ENCODE measurements around the gene SLC9A9.

Gene SLC9A9

DNA sequence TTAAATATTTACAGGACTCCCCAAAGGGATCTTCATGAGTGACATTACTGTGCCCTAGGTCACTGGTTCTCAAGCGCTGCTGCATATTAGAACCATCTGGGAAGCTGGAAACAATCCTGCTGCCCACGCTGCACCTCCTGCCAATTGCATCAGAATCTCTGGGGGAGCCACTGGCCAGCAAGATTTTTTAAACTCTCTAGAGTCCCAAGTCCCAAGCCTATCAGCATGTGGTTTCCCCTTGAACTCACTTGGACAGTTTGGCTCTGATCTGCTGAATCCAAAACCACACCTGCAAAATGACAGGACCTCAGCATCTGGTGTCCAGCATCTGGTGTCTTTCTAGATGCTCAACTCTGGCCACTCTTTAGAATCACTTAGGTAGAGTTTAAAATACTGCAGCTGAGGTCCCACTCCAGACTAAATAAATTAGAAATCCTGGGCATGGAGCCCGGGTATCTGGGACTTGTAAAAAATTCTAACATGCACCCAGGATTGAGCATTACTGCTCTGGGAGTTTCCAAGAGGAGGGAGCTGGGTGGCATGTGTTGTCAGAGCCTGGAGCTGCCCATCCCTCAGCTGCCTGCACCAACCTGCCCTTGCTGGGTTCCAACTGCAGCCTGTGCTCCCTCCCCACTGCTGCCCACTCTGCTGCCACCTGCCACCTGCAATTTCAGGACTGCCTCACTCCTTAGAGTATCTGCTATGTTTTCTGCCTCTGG is 311.3 kb downstream of the SLC9A9 start:
- DNase-seq, result no peak
- no peak overlapping the region for H2BK5ac ChIP-seq (ENCODE audit: low read depth, low read length, poor library complexity)
- H4K8ac ChIP-seq (ENCODE audit: low read depth, low read length), result no peak overlapping the region
- no peak overlapping the region for H3K9ac ChIP-seq (ENCODE audit: low read length)
- H3K27me3 ChIP-seq (ENCODE audit: insufficient read depth, low read length), result no peaks in the 10 kb centered on the region
- no peaks in the 10 kb centered on the region for H3K79me2 ChIP-seq (ENCODE audit: control insufficient read depth, insufficient read depth, low read length, poor library complexity)
- H3K79me1 ChIP-seq (ENCODE audit: low read length), result no peaks in the 10 kb centered on the region
- H3K18ac ChIP-seq (ENCODE audit: low read length), result no peak overlapping the region
- no peak overlapping the region for H2BK120ac ChIP-seq (ENCODE audit: insufficient read depth, low read length, poor library complexity)
- no peaks in the 10 kb centered on the region for H3K36me3 ChIP-seq (ENCODE audit: control insufficient read depth in 1 of 2, insufficient read depth in 2 of 2, low read length in 2 of 2)
- H3K4me1 ChIP-seq (ENCODE audit: control insufficient read depth in 1 of 2, insufficient read depth in 2 of 2, low read length in 2 of 2), result no peaks in the 10 kb centered on the region
- H2BK12ac ChIP-seq (ENCODE audit: low read length), result no peak overlapping the region
- no peak overlapping the region for H3K4ac ChIP-seq (ENCODE audit: low read depth, low read length)
- H4K91ac ChIP-seq (ENCODE audit: low read depth, low read length), result no peak overlapping the region
- WGBS (ENCODE audit: extremely low coverage, insufficient coverage, insufficient read length), result no CpG with 5 or more reads among the region's 3 CpGs
- no peaks in the 10 kb centered on the region for H3K9me3 ChIP-seq (ENCODE audit: insufficient read depth, low read depth, low read length)
- no peak overlapping the region for H2AK5ac ChIP-seq (ENCODE audit: low read length)
- no peak overlapping the region for H3K4me2 ChIP-seq (ENCODE audit: low read length)
- no peak overlapping the region for H3K27ac ChIP-seq (ENCODE audit: low read depth, low read length)
- no peak overlapping the region for H4K12ac ChIP-seq (ENCODE audit: low read depth, low read length)
- H3K14ac ChIP-seq (ENCODE audit: low read length), result no peak overlapping the region
- no peak overlapping the region for H2AFZ ChIP-seq (ENCODE audit: insufficient read depth, low read length, poor library complexity)
- H3K4me3 ChIP-seq (ENCODE audit: low read depth, low read length), result no peak overlapping the region
- no peak overlapping the region for H3K23ac ChIP-seq (ENCODE audit: low read length)

DNA sequence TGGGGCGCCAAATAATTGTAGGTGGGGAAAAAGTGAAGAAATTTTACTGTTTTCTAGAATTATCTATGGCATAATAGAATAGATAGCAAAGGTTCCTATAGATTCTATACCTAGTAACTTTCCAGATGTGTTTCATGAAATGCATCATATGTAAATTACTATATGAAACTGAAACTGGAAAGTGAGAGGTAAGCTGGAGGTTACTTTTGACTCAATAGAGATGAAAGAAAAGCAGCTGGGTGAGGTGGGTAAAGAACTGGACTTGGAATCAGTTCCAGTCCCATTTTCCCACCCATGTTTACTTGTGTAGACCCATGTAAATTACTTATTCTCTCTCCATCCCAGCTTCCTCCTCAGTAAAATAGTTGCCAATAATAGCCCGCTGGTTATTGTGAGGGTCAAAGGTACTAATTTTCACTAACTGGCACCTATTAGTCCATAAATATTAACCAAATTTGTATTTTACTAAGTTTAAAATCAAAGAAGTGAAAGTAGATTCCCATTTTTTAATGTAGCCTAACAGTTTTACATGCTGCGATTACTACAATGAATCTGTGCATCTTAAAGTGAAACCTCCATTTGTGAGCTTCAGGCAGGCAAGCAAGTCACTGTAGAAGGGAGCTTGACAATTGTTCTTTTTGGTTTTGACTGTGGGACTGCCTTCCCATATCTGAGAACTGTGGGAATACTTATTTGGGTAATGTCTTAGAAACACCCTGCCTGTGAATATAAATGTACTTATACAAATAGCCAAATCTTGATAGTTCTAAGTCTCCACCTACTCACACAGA is 312.1 kb downstream of the SLC9A9 start:
- no peak overlapping the region for H2BK12ac ChIP-seq (ENCODE audit: low read length)
- WGBS (ENCODE audit: extremely low coverage, insufficient coverage, insufficient read length), result no CpG with 5 or more reads among the region's 3 CpGs
- no peaks in the 10 kb centered on the region for H3K27me3 ChIP-seq (ENCODE audit: insufficient read depth, low read length)
- no peak for DNase-seq
- H3K4ac ChIP-seq (ENCODE audit: low read depth, low read length), result no peak overlapping the region
- H4K8ac ChIP-seq (ENCODE audit: low read depth, low read length), result no peak overlapping the region
- no peak overlapping the region for H2BK120ac ChIP-seq (ENCODE audit: insufficient read depth, low read length, poor library complexity)
- no peak overlapping the region for H3K27ac ChIP-seq (ENCODE audit: low read depth, low read length)
- no peaks in the 10 kb centered on the region for H3K79me1 ChIP-seq (ENCODE audit: low read length)
- H3K9ac ChIP-seq (ENCODE audit: low read length), result no peak overlapping the region
- H2AFZ ChIP-seq (ENCODE audit: insufficient read depth, low read length, poor library complexity), result no peak overlapping the region
- no peak overlapping the region for H3K4me3 ChIP-seq (ENCODE audit: low read depth, low read length)
- H3K79me2 ChIP-seq (ENCODE audit: control insufficient read depth, insufficient read depth, low read length, poor library complexity), result no peaks in the 10 kb centered on the region
- no peaks in the 10 kb centered on the region for H3K36me3 ChIP-seq (ENCODE audit: control insufficient read depth in 1 of 2, insufficient read depth in 2 of 2, low read length in 2 of 2)
- no peak overlapping the region for H3K14ac ChIP-seq (ENCODE audit: low read length)
- no peak overlapping the region for H2AK5ac ChIP-seq (ENCODE audit: low read length)
- no peak overlapping the region for H3K4me2 ChIP-seq (ENCODE audit: low read length)
- no peak overlapping the region for H4K91ac ChIP-seq (ENCODE audit: low read depth, low read length)
- no peaks in the 10 kb centered on the region for H3K4me1 ChIP-seq (ENCODE audit: control insufficient read depth in 1 of 2, insufficient read depth in 2 of 2, low read length in 2 of 2)
- H3K23ac ChIP-seq (ENCODE audit: low read length), result no peak overlapping the region
- H3K9me3 ChIP-seq (ENCODE audit: insufficient read depth, low read depth, low read length), result no peaks in the 10 kb centered on the region
- H4K12ac ChIP-seq (ENCODE audit: low read depth, low read length), result no peak overlapping the region
- no peak overlapping the region for H3K18ac ChIP-seq (ENCODE audit: low read length)
- H2BK5ac ChIP-seq (ENCODE audit: low read depth, low read length, poor library complexity), result no peak overlapping the region

DNA sequence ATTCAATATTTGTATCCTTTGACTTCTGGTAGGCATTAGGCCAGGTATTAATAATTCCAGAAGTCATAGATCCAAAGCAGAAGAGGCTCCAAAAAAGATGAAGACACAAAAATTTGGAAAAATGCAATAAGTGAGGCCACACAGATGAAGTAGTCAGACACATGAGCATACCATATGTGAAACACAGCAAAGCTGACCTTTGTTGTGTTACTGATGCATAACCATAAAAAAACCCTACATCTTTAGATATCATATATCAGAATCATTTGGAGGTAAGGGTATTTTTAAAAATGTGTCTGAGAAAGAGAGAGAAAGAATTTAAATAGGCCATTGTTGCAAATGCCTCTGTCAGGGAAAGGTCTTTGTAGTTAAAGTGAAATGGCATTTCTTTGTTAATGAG is 314.9 kb downstream of the SLC9A9 start:
- no peak overlapping the region for H4K12ac ChIP-seq (ENCODE audit: low read depth, low read length)
- no peaks in the 10 kb centered on the region for H3K79me1 ChIP-seq (ENCODE audit: low read length)
- H3K4me1 ChIP-seq (ENCODE audit: control insufficient read depth in 1 of 2, insufficient read depth in 2 of 2, low read length in 2 of 2), result no peaks in the 10 kb centered on the region
- H4K8ac ChIP-seq (ENCODE audit: low read depth, low read length), result no peak overlapping the region
- H3K27me3 ChIP-seq (ENCODE audit: insufficient read depth, low read length), result no peaks in the 10 kb centered on the region
- H2BK5ac ChIP-seq (ENCODE audit: low read depth, low read length, poor library complexity), result no peak overlapping the region
- H3K23ac ChIP-seq (ENCODE audit: low read length), result no peak overlapping the region
- DNase-seq, result no peak
- H3K18ac ChIP-seq (ENCODE audit: low read length), result no peak overlapping the region
- no peak overlapping the region for H3K4me3 ChIP-seq (ENCODE audit: low read depth, low read length)
- no peaks in the 10 kb centered on the region for H3K9me3 ChIP-seq (ENCODE audit: insufficient read depth, low read depth, low read length)
- no peak overlapping the region for H3K9ac ChIP-seq (ENCODE audit: low read length)
- H2AK5ac ChIP-seq (ENCODE audit: low read length), result no peak overlapping the region
- H3K14ac ChIP-seq (ENCODE audit: low read length), result no peak overlapping the region
- no peak overlapping the region for H3K4ac ChIP-seq (ENCODE audit: low read depth, low read length)
- H2BK120ac ChIP-seq (ENCODE audit: insufficient read depth, low read length, poor library complexity), result no peak overlapping the region
- no peak overlapping the region for H2BK12ac ChIP-seq (ENCODE audit: low read length)
- H3K36me3 ChIP-seq (ENCODE audit: control insufficient read depth in 1 of 2, insufficient read depth in 2 of 2, low read length in 2 of 2), result no peaks in the 10 kb centered on the region
- H3K27ac ChIP-seq (ENCODE audit: low read depth, low read length), result no peak overlapping the region
- no peak overlapping the region for H4K91ac ChIP-seq (ENCODE audit: low read depth, low read length)
- H3K4me2 ChIP-seq (ENCODE audit: low read length), result no peak overlapping the region
- H3K79me2 ChIP-seq (ENCODE audit: control insufficient read depth, insufficient read depth, low read length, poor library complexity), result no peaks in the 10 kb centered on the region
- no peak overlapping the region for H2AFZ ChIP-seq (ENCODE audit: insufficient read depth, low read length, poor library complexity)

DNA sequence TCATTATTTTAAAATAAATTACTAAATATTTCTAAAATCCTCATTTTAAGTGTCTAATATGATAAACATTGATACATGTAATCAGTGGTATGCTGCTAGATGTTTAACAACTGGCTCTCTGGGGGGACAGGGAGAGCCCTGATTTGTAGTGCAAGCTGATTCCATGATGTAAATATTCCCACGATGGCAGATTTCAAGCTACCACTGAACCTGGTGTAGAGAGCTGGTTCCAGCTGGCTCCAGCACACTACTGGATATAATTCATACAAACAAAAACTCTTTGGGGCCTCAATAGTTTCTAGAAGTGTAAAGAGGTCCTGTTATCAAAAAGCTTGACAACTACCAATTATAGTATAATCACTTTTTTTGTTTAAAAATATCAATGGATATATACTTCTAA is 316.2 kb downstream of the SLC9A9 start:
- H2BK120ac ChIP-seq (ENCODE audit: insufficient read depth, low read length, poor library complexity), result no peak overlapping the region
- H3K27me3 ChIP-seq (ENCODE audit: insufficient read depth, low read length), result no peaks in the 10 kb centered on the region
- no peak overlapping the region for H3K18ac ChIP-seq (ENCODE audit: low read length)
- no peak overlapping the region for H2AK5ac ChIP-seq (ENCODE audit: low read length)
- no peak overlapping the region for H2AFZ ChIP-seq (ENCODE audit: insufficient read depth, low read length, poor library complexity)
- no peak for DNase-seq
- H2BK5ac ChIP-seq (ENCODE audit: low read depth, low read length, poor library complexity), result no peak overlapping the region
- no peaks in the 10 kb centered on the region for H3K79me1 ChIP-seq (ENCODE audit: low read length)
- no CpG with 5 or more reads among the region's 1 CpG for WGBS (ENCODE audit: extremely low coverage, insufficient coverage, insufficient read length)
- no peak overlapping the region for H4K8ac ChIP-seq (ENCODE audit: low read depth, low read length)
- H3K4ac ChIP-seq (ENCODE audit: low read depth, low read length), result no peak overlapping the region
- no peak overlapping the region for H2BK12ac ChIP-seq (ENCODE audit: low read length)
- H3K23ac ChIP-seq (ENCODE audit: low read length), result no peak overlapping the region
- no peaks in the 10 kb centered on the region for H3K4me1 ChIP-seq (ENCODE audit: control insufficient read depth in 1 of 2, insufficient read depth in 2 of 2, low read length in 2 of 2)
- no peak overlapping the region for H4K12ac ChIP-seq (ENCODE audit: low read depth, low read length)
- no peak overlapping the region for H4K91ac ChIP-seq (ENCODE audit: low read depth, low read length)
- H3K9ac ChIP-seq (ENCODE audit: low read length), result no peak overlapping the region
- no peaks in the 10 kb centered on the region for H3K79me2 ChIP-seq (ENCODE audit: control insufficient read depth, insufficient read depth, low read length, poor library complexity)
- no peak overlapping the region for H3K4me2 ChIP-seq (ENCODE audit: low read length)
- no peaks in the 10 kb centered on the region for H3K9me3 ChIP-seq (ENCODE audit: insufficient read depth, low read depth, low read length)
- H3K27ac ChIP-seq (ENCODE audit: low read depth, low read length), result no peak overlapping the region
- no peak overlapping the region for H3K4me3 ChIP-seq (ENCODE audit: low read depth, low read length)
- no peaks in the 10 kb centered on the region for H3K36me3 ChIP-seq (ENCODE audit: control insufficient read depth in 1 of 2, insufficient read depth in 2 of 2, low read length in 2 of 2)
- H3K14ac ChIP-seq (ENCODE audit: low read length), result no peak overlapping the region
